Cerebellar cortex (tissue), 1 donor: ENCODE measurements around the gene WWOX.

ENCODE experiments used
- DNase-seq: peaks from one replicate; pipeline ENCODE4 v3.0.0-alpha.2; 2015; ENCODE audit warnings: low spot score

The WWOX gene

DNA sequence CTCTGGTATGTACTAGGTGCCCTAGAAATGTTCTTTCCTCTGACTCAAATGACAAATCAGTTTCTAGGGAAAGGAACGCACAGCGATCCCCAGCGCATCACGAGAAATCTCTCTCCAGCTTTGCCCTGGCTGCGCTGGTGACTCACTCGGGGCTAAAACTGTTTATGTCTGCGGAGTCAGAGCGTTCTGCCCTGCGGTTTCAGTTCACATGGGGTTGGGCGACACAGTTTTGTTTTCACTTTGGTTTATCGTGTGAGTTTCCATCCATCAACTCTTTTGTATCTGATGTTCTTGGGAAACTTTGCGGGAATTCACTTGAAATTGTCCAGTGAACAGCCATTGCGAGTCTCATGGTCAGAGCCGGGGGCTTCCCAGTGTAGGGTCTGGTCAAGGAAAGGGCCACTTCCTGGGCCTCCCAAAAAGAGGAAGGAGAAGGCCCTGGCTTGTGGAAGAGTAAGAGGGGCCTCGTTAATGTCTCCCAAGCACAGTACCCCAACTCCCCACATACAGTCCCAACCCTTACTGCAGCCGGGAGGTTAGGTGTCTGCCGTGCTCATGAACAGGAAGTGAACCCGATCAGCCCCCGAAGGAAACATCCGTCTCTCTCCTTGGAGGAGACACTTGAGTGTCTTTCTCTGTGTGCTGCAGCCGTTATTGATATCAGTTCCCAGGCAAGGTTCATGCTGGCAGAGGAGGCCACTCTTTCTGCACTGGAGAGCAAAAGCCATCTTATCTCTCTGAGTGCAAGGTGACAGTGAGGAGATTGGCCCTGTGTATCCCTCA lies 643.2 kb downstream of the WWOX start:
- DNase-seq = no peak

DNA sequence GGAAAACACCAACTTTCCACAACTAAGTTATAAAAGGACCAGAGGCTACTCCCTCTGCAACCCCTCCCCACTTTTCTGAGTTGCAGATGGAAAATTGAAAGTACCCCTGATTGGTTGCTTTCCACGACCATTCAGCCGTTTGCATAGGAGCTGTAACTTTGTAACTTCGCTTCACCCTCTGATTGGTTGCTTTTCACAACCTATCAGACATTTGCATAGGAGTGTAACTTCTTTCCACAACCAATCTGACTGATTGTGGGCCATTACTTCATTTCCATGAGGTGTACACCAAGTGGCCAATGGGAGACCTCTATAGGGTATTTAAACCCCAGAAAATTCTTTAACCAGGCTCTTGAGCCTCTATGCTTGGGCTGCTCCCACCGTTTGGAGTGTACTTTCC lies 644.1 kb downstream of the WWOX start:
- no peak for DNase-seq

- DNase-seq = no peak
Measured at GRCh38 chr16:78744099-78744498, 644.6 kb downstream of the WWOX start.

DNA sequence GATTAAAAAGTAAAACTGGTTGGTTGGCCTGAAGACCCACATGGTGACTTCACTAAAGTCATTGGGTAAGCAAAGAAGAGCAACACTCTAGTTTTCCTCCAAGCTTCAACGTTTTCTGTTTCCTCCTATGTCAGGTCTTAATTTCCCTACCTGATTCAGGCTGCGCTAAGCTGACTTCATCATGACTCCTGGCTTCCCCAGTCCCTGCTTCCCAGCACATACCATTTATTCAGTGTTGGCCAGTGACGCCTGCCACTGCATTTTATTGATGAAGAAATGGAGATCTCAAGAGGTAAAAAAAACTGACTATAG lies 645.3 kb downstream of the WWOX start:
- DNase-seq = no peak

DNA sequence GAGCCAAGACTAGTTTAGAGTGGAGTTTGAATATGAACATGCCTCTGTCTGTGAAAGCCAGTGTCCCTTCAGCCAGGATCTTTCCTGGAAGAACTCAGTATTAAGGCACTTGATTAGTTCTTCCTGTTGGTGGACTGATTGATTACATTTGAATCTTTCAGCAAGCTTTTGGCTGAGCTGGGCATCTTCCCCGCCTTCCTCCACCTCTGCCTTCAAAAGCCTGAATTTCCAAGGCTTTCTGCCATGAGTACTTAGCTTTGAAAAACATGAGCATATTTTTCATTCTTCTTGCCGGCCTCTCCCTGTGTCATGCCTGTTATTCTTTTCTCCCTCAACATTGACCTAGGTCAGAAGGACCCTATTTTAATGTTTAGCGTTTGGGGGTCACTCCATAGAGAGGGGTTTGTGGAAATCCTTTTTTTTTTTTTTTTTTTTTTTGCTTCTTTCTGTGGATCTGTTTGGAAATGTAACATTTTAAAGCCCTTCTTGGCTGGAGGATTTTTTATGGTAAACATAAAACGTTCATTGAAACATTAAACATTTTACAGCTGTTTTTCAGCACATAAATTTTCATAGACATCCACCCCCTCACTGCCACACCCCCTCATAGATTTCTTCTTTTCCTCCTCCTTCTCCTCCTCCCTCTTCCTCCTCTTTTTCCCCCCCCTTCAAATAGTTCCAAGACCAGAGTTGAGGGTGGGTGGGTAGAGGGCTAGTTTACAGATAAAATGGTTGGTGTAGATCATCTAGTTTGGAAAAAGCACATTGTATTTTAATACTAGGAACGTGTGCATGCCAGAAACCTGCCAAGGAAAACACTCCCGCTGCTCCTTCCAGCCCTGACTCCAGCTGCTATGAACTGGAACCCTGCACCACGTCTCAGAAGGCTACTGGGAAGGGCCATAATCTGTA lies 645.9 kb downstream of the WWOX start:
- no peak for DNase-seq

DNA sequence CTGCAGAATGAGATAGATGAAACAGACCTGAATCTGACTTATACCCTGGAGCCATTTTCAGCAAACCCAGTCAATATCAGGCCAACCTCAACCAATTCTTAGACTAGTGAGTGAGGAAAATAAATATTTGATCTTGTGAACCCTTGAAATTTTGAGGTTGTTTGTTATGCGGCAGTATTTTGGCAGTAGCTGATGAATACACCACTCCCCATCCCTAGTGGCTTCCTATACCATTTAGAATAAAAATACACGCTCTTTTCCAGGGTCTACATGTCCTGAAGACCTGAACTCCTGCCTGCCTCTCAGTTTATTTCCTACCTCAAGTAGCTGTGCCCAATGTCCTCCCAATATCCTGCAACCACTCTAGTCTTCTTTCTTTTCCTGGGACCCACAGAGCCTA lies 647.3 kb downstream of the WWOX start:
- no peak for DNase-seq

DNA sequence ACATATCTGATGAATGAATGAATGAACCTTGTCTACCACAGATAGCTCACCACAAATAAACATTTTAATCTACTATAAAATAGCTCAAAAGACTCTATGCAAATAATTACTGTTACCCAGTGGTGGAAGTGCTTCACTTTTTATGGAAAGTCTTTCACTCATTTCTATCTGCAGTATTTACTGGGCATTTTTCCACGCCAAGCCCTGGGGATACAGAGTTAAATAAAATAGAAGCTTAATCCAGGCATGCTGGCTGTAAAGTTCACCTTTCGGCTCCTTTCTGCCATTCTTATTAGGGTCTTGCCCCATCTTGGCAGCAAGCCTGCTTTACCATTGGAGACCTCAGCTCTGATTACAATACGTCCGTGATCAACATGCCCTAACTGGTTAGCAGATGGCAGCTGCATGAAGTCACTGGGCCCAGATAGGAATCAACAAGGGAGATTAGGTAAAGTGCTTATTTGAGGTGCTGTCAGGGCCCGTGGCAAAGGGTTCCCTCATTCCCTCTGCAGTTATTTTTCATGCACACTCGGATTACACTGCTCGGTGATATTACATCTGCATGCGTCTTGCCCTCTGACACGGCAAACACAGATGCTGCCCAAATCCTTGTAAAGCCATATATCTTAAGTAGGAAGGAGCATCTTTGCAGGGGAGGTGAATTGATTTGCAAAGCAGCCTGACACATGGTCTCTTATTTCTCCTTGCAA lies 648.9 kb downstream of the WWOX start:
- no peak for DNase-seq

DNA sequence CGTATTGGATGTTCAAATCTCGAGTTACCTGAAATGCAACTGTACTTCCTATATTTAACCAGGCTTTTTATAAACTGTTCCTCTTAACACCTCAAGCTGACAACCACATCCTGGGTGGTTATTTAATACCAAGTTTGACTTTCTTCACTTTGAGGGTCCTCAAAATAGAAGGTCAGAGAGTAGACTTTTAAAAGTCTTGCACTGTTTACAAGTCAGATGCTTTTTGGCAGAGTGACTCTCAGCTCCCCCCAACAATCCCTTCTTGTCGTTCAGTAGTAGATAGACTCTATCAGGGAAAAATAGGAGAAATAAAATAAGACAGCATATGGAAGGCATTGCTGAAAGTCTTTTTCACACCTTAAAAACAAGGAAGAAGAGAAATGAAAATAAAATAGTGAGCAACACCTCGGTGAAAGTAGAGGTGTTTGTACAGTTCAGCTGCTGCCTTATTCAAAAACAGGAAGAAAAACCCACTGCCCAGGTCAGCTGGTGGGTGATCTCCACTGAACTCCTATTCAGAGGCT lies 650.4 kb downstream of the WWOX start:
- no peak for DNase-seq

- DNase-seq = no peak
Measured at GRCh38 chr16:78750611-78751010, 651.2 kb downstream of the WWOX start.

DNA sequence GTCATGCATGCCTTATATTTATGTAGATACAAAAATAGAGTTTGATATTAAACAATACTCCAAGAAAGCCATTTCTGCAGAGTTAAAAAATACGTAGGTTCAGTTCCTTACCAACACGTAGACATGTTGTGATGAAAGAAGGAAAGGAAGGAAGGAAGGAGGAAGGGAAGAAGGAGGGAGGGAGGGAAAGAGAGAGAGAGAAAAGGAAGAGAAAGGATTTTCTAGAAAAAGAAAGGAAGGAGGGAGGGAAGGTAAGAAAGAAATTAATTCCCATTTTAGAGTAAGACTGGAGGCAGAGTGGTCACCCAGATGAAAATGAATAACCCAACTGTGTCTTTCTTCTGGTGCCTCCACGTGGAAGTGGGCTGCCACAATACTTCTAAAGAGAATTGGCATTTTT lies 652.1 kb downstream of the WWOX start:
- DNase-seq = no peak

GRCh38 chr16:78754713-78755112 lies 655.3 kb downstream of the WWOX start:
- DNase-seq = no peak

GRCh38 chr16:78755751-78756661 lies 656.6 kb downstream of the WWOX start:
- no peak for DNase-seq

GRCh38 chr16:78759596-78759995 lies 660.1 kb downstream of the WWOX start:
- no peak for DNase-seq

DNA sequence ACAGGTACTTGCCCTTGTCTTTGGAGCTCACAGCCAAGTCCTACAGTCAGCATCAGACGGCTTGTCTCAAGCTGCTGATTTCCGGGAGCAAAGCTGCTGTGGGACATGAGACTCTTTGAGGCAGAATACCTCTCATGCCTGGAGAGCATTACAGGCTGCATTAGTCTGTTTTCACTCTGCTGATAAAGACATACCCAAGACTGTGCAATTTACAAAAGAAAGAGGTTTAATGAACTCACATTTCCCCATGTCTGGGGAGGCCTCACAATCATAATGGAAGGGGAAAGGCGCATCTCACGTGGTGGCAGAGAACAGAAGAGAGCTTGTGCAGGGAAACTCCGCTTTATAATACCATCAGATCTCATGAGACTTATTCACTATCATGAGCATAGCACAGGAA lies 661.2 kb downstream of the WWOX start:
- no peak for DNase-seq

GRCh38 chr16:78761427-78761826 lies 662.0 kb downstream of the WWOX start:
- DNase-seq = no peak

- no peak for DNase-seq
Measured at GRCh38 chr16:78762222-78762621, 662.8 kb downstream of the WWOX start.

GRCh38 chr16:78763821-78764440 lies 664.5 kb downstream of the WWOX start:
- no peak for DNase-seq

- DNase-seq = no peak
Measured at GRCh38 chr16:78764478-78764877, 665.0 kb downstream of the WWOX start.

GRCh38 chr16:78768226-78768625 lies 668.8 kb downstream of the WWOX start:
- DNase-seq = no peak

DNA sequence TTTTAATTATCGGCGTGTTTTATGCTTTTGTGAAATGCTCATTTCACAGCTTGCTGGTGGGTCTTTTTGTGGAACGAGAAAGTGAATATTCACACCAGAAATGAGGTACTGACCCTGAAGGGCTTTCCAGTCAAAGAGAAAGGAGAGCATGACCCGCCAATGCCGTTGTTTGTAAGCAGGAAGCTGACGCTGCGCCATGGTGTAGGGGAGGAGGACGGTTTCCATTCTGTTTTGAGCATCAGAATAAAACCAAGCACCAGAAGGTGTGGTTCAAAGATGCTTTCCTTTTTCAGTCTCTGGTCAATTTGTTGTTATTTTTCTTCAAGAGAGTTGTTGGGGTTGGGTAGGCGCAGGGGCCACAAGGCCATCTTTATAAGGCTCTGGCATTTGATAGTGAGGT lies 669.3 kb downstream of the WWOX start:
- no peak for DNase-seq
